GM12878 (cell line): Measurements from ENCODE around the gene HMCN1. TPM values are rescaled to one million over a fixed set of nuclear protein-coding genes. Genes with fewer than 3 reads are reported as not detected.

Experiments used
- ATAC-seq: fragments of 200-7000 bp; cut with Tn5 transposase; 3 replicates; pipeline ENCODE4 v1.9.1; 2020; ENCODE audit warnings: mild to moderate bottlenecking, moderate library complexity
- BruUV-seq: library from RNA; stranded (reverse); fragments of 400-500 nt; replicated peaks from 2 replicates; lab custom pipeline; 2021; lab: Mats Ljungman, UMichigan
- CTCF ChIA-PET: fragments of 300-600 bp; sonication (Branson Sonifier 250); formaldehyde crosslinking; extraction: SDS; loops from one replicate; lab custom pipeline; 2021; ENCODE audit warnings: inconsistent platforms; lab: Yijun Ruan, JAX
- POLR2A ChIA-PET: fragments of 350-600 bp; formaldehyde crosslinking; extraction: SDS; loops from one replicate; lab custom pipeline; 2021; ENCODE audit warnings: inconsistent platforms; lab: Charles Lee
- RAD21 ChIA-PET: fragments of 300-600 bp; sonication (Branson Sonifier 250); formaldehyde crosslinking; loops from one replicate; lab custom pipeline; 2023; ENCODE audit warnings: antibody characterized with exemption; ENCODE audit not compliant: unreplicated experiment; lab: Charles Lee
- SMC1A ChIA-PET: fragments of 300-600 bp; sonication (Branson Sonifier 250); formaldehyde crosslinking; loops from one replicate; lab custom pipeline; 2023; ENCODE audit not compliant: unreplicated experiment, uncharacterized antibody; lab: Charles Lee
- DNase-seq: peaks from one replicate; pipeline ENCODE4 v3.0.0-alpha.2; 2011; ENCODE audit warnings: low read depth, low spot score
- FAIRE-seq: peaks from 3 replicates; lab custom pipeline; 2011; peaks lifted over from hg19 to GRCh38; lab: Jason Lieb, UNC
- H2AFZ ChIP-seq: 2 replicates; pipeline ENCODE4 v1.6.0; 2011; ENCODE audit warnings: low read depth, low read length, control low read depth; ENCODE audit not compliant: control insufficient read depth
- H3K27ac ChIP-seq: 2 replicates; pipeline ENCODE4 v1.5.1; 2011; ENCODE audit warnings: control low read depth; ENCODE audit not compliant: control insufficient read depth, insufficient read depth
- H3K27me3 ChIP-seq, 2 experiments: replicated peaks in 1 of 2; 2 replicates each; pipeline versions ENCODE4 v1.6.0 to v1.6.1; 2011; ENCODE audit warnings: low read length in 1 of 2; ENCODE audit not compliant: control insufficient read depth in 2 of 2, insufficient read depth in 2 of 2
- H3K36me3 ChIP-seq, 2 experiments: 2 replicates each; pipeline ENCODE4 v1.5.1; 2011; ENCODE audit warnings: low read length in 1 of 2; ENCODE audit not compliant: control insufficient read depth in 2 of 2, insufficient read depth in 2 of 2
- H3K4me1 ChIP-seq: 2 replicates; pipeline ENCODE4 v1.6.1; 2011; ENCODE audit warnings: mild to moderate bottlenecking, low read length, moderate library complexity, mixed read lengths; ENCODE audit not compliant: control insufficient read depth, insufficient read depth
- H3K4me2 ChIP-seq: 2 replicates; pipeline ENCODE4 v1.6.0; 2011; ENCODE audit warnings: control low read depth; ENCODE audit not compliant: control insufficient read depth, insufficient read depth
- H3K4me3 ChIP-seq: fragments of 200-600 bp; sonication (generic); 2 replicates; pipeline ENCODE4 v1.5.1; 2016
- H3K79me2 ChIP-seq: 2 replicates; pipeline ENCODE4 v1.6.0; 2011; ENCODE audit warnings: low read length; ENCODE audit not compliant: control insufficient read depth, insufficient read depth
- H3K9ac ChIP-seq: 2 replicates; pipeline ENCODE4 v1.8.0; 2011; ENCODE audit warnings: low read length, control low read depth, mixed read lengths; ENCODE audit not compliant: control insufficient read depth, insufficient read depth
- H3K9me3 ChIP-seq: replicated peaks from 3 replicates; pipeline ENCODE4 v1.5.1; 2011; ENCODE audit warnings: mild to moderate bottlenecking, low read length; ENCODE audit not compliant: control insufficient read depth, insufficient read depth
- H4K20me1 ChIP-seq: 2 replicates; pipeline ENCODE4 v1.6.0; 2011; ENCODE audit not compliant: control insufficient read depth, insufficient read depth
- ASH2L ChIP-seq: fragments of 300-600, 200-600 bp; sonication (generic); IDR thresholded peaks from 2 replicates; pipeline ENCODE4 v1.6.1; 2017; ENCODE audit warnings: low read depth, mild to moderate bottlenecking, borderline replicate concordance
- ATF7 ChIP-seq: fragments of 450-650 bp; IDR thresholded peaks from 2 replicates; pipeline ENCODE4 v1.6.1; 2016; ENCODE audit warnings: low read depth, mild to moderate bottlenecking
- BMI1 ChIP-seq: fragments of 450-650 bp; IDR thresholded peaks from 2 replicates; pipeline ENCODE4 v1.6.1; 2016; ENCODE audit warnings: mild to moderate bottlenecking, moderate library complexity, borderline replicate concordance
- DPF2 ChIP-seq: fragments of 450-650 bp; IDR thresholded peaks from 2 replicates; pipeline ENCODE4 v1.6.1; 2017; ENCODE audit warnings: mild to moderate bottlenecking
- GATAD2B ChIP-seq: fragments of 450-650 bp; conservative IDR thresholded peaks from 2 replicates; pipeline ENCODE4 v1.6.1; 2017; ENCODE audit warnings: low read depth, mild to moderate bottlenecking, moderate library complexity
- HCFC1 ChIP-seq: fragments of 150-350 bp; IDR thresholded peaks from 2 replicates; pipeline ENCODE4 v1.6.1; 2014; ENCODE audit warnings: low read length
- JUNB ChIP-seq: IDR thresholded peaks from 2 replicates; pipeline ENCODE4 v1.6.1; 2016; ENCODE audit warnings: antibody characterized with exemption, mild to moderate bottlenecking
- MXI1 ChIP-seq: fragments of 150-350 bp; IDR thresholded peaks from 2 replicates; pipeline ENCODE4 v1.6.1; 2011; ENCODE audit warnings: low read depth, mild to moderate bottlenecking, inconsistent platforms, low read length, improper control_type of control experiment
- MYB ChIP-seq: fragments of 150-350 bp; IDR thresholded peaks from 2 replicates; pipeline ENCODE4 v1.6.1; 2014; ENCODE audit warnings: mild to moderate bottlenecking, low read depth, low read length, borderline replicate concordance
- PML ChIP-seq: IDR thresholded peaks from 2 replicates; pipeline ENCODE4 v1.6.1; 2012; ENCODE audit warnings: low read length, inconsistent platforms
- SMC3 ChIP-seq: IDR thresholded peaks from 2 replicates; pipeline ENCODE4 v1.6.1; 2011; ENCODE audit warnings: low read length, improper control_type of control experiment, borderline replicate concordance
- SUPT20H ChIP-seq: IDR thresholded peaks from 2 replicates; pipeline ENCODE4 v1.6.1; 2011; ENCODE audit warnings: low read depth, mild to moderate bottlenecking, low read length, moderate library complexity, borderline replicate concordance; ENCODE audit not compliant: control insufficient read depth
- SUZ12 ChIP-seq: fragments of 200-600 bp; sonication (generic); IDR thresholded peaks from one replicate; pipeline ENCODE4 v1.6.1; 2018; ENCODE audit warnings: antibody characterized with exemption, mild to moderate bottlenecking; ENCODE audit not compliant: unreplicated experiment
- ZBTB33 ChIP-seq: fragments of 450-650 bp; IDR thresholded peaks from 2 replicates; pipeline ENCODE4 v1.6.1; 2017; ENCODE audit warnings: mild to moderate bottlenecking
- ZNF384 ChIP-seq: IDR thresholded peaks from 2 replicates; pipeline ENCODE4 v1.6.1; 2012; ENCODE audit warnings: low read depth, mild to moderate bottlenecking, low read length, improper control_type of control experiment, borderline replicate concordance
- in situ Hi-C: fragments of 300-500 bp; cut with MboI; formaldehyde crosslinking; loops from 9 replicates; pipeline ENCODE4 v1.14.3; 2018; ENCODE audit warnings: mixed read lengths
- intact Hi-C: fragments of 100-400 bp; cut with micrococcal nuclease; formaldehyde crosslinking; loops from one replicate; pipeline ENCODE4 v1.14.2; 2022; ENCODE audit not compliant: unreplicated experiment
- polyA plus RNA-seq, 11 experiments: library from polyadenylated mRNA; depleted of rRNA in 4 of 11; unstranded in 6 of 11; stranded (reverse) in 5 of 11; fragments of >200 nt; fragmentation: Nextera tagmentation in 4 of 11; fragmentation: Illumina TruSeq in 1 of 11; extraction: Ambion mirVana in 4 of 11; extraction: Trizol in 1 of 11; gene quantifications; 1 replicate in 1 of 11; 2 replicates in 10 of 11; pipeline versions ENCODE4 v1.2.1 to v1.2.3, GENCODE V29; 2011 to 2016; ENCODE audit warnings: inconsistent platforms in 2 of 11, missing spikeins in 2 of 11, low read depth in 1 of 11
- total RNA-seq, 4 experiments: library from RNA; depleted of rRNA in 3 of 4; stranded (reverse); fragments of >200 nt in 3 of 4; fragmentation: Illumina TruSeq in 1 of 4; extraction: Trizol in 1 of 4; gene quantifications; 2 replicates each; pipeline versions ENCODE4 v1.2.1 to v1.2.3, GENCODE V29; 2013 to 2021

The HMCN1 gene
- total and polyA plus RNA-seq, 10 of the 15 experiments (the other 5 are each of a cell fraction or from before 2014, with no cell fraction given), result under 0.01 to 0.07 TPM; not detected in 8

GRCh38 chr1:186239171-186239570, 505.0 kb downstream of the HMCN1 start:
- no peak for ATAC-seq
- no TSS peak for BruUV-seq
- no peak for FAIRE-seq

More at GRCh38 chr1:186239171-186239570, 505.0 kb downstream of the HMCN1 start:
- H3K36me3 ChIP-seq, result no peaks in the 10 kb centered on the region
- ChIA-PET POLR2A (no interaction called here), SMC1A (interaction anchor here (1.0 kb wide), 1 partner anchor 20 kb away, joined by 3 read pairs; no protein-coding TSS in a partner anchor), CTCF (no interaction called here), RAD21 (no interaction called here)
- in situ Hi-C loops, result no loop called here
- no peak overlapping the region for H2AFZ ChIP-seq
- H3K9me3 ChIP-seq, result no peaks in the 10 kb centered on the region
- H3K4me3 ChIP-seq, result no peak overlapping the region
- H3K4me2 ChIP-seq, result no peak overlapping the region
- intact Hi-C loops, result no loop called here
- no peaks in the 10 kb centered on the region for H3K79me2 ChIP-seq
- TF ChIP-seq ASH2L (no peak), ATF7 (no peak), SUZ12 (no peak), GATAD2B (no peak), SMC3 (no peak), ZBTB33 (no peak), PML (no peak), HCFC1 (no peak), MYB (no peak), BMI1 (no peak), ZNF384 (no peak), JUNB (no peak), SUPT20H (no peak), DPF2 (no peak), MXI1 (no peak)
- H3K4me1 ChIP-seq, result no peaks in the 10 kb centered on the region
- H3K27ac ChIP-seq, result no peak overlapping the region
- no peak overlapping the region for H3K9ac ChIP-seq
- no peak for DNase-seq
- no peaks in the 10 kb centered on the region for H3K27me3 ChIP-seq
- no peaks in the 10 kb centered on the region for H4K20me1 ChIP-seq
